Airway epithelial cell (primary cell): ENCODE data around the gene VPS16. TPM values are rescaled to one million over a fixed set of nuclear protein-coding genes. Genes with fewer than 3 reads are reported as not detected.

Experiments used
- total RNA-seq: library from RNA; depleted of rRNA; stranded (reverse); fragments of >200 nt; gene quantifications from 2 replicates; pipeline ENCODE4 v1.2.3, GENCODE V29; 2015

The VPS16 gene
- total RNA-seq, result 17.8 and 26.0 TPM in 2 replicates

GRCh38 chr20:2840138-2840966 lies at the start of gene VPS16, which contains the start of gene PCED1A:
TSS of gene VPS16 (plus strand) at chr20:2840745. CDS start at chr20:2840775, 30 bp downstream.
TSS of gene PCED1A (minus strand) at chr20:2840655. CDS start at chr20:2839912, 743 bp downstream.

GRCh38 chr20:2800521-2801285 lies 39.8 kb upstream of the VPS16 start, which contains the start of gene CPXM1:
TSS of gene CPXM1 (minus strand) at chr20:2800627. CDS start at chr20:2800572, 55 bp downstream.

GRCh38 chr20:2814587-2815051 lies 25.9 kb upstream of the VPS16 start, which contains the start of gene C20orf141:
TSS of gene C20orf141 (plus strand) at chr20:2814987. CDS start at chr20:2815185, 198 bp downstream.

GRCh38 chr20:2816030-2816582 lies 24.4 kb upstream of the VPS16 start, which contains the start of gene TMEM239:
TSS of gene TMEM239 (plus strand) at chr20:2816364. CDS start at chr20:2816555, 191 bp downstream.

GRCh38 chr20:2873010-2873746 lies 32.6 kb downstream of the VPS16 start, which contains the start of gene PTPRA:
TSS of gene PTPRA (plus strand) at chr20:2873481. CDS start at chr20:2964278, 90,797 bp downstream.

Other genes starting within 250 kb of the VPS16 start
- 157 and 166 TPM in 2 replicates for gene NOP56, start 188.1 kb upstream of the VPS16 start, total RNA-seq
- gene IDH3B, start 176.5 kb upstream of the VPS16 start, total RNA-seq, result 116 and 122 TPM in 2 replicates
- gene EBF4, start 148.0 kb upstream of the VPS16 start, total RNA-seq, result 0.21 TPM in 1 of 2 replicates, not detected in the other
- gene CPXM1, start 40.1 kb upstream of the VPS16 start, total RNA-seq, result not detected in 2 replicates
- not detected in 2 replicates for gene C20orf141, start 25.8 kb upstream of the VPS16 start, total RNA-seq
- gene TMEM239, start 24.4 kb upstream of the VPS16 start, total RNA-seq, result not detected in 2 replicates
- 7.7 and 10.4 TPM in 2 replicates for gene PCED1A, start 90 bp upstream of the VPS16 start, total RNA-seq
- 22.7 and 32.4 TPM in 2 replicates for gene PTPRA, start 32.7 kb downstream of the VPS16 start, total RNA-seq
- gene GNRH2, start 202.9 kb downstream of the VPS16 start, total RNA-seq, result not detected in 2 replicates
- 91.3 and 98.8 TPM in 2 replicates for gene MRPS26, start 205.3 kb downstream of the VPS16 start, total RNA-seq
- not detected in 2 replicates for gene OXT, start 230.9 kb downstream of the VPS16 start, total RNA-seq
- gene AVP, start 244.0 kb downstream of the VPS16 start, total RNA-seq, result not detected in 2 replicates